Cardiac fibroblast (primary cell): Measurements from ENCODE around the gene DHCR24.

Source experiments
- DNase-seq, 2 donors: peaks; one replicate each; pipeline versions ENCODE4 v3.0.0 to v3.0.0-alpha.2; 2010; ENCODE audit warnings: low read depth in 2 of 2
- H3K4me3 ChIP-seq, 2 donors: replicated peaks in 1 of 2; 1 replicate in 1 of 2; 2 replicates in 1 of 2; pipeline ENCODE4 v1.5.1; 2011; ENCODE audit warnings: low read depth in 2 of 2, low read length in 2 of 2, mild to moderate bottlenecking in 2 of 2, moderate library complexity in 1 of 2
- TF ChIP-seq, protein P1 (sequence below): IDR thresholded peaks from one replicate; pipeline ENCODE4 v1.5.1; 2011; ENCODE audit warnings: low read depth, mild to moderate bottlenecking, low read length, inconsistent platforms

The DHCR24 gene

DNA sequence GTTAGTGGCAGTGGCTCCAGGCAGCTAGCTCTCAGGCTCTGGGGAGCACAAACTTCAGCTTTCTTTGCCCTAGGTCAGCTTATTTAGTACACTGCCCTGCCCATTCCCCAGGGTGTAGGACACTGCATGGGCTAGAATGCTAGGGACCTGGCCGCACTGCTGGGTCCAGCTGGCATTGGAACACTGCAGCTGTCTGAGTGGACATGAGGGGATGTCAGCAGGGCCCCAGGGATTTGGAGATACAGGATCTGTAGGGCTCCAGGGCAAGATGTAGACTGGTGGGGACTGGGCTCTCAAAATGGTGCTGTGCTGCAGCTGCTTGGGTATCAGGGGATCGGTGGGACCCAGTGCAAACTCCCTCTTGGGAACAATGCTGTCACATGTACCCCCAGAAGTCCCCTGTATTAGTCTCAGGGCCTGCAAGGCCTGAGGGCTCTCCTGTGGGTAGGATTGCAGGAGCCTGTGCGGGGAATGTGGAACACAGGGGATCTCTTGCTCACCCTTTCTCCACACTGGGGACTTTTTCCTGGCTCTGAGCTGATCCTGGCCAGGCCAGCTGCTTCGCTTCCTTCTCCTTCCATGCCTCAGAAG lies 60.7 kb downstream of the DHCR24 start:
- TF ChIP-seq, protein P1, sequence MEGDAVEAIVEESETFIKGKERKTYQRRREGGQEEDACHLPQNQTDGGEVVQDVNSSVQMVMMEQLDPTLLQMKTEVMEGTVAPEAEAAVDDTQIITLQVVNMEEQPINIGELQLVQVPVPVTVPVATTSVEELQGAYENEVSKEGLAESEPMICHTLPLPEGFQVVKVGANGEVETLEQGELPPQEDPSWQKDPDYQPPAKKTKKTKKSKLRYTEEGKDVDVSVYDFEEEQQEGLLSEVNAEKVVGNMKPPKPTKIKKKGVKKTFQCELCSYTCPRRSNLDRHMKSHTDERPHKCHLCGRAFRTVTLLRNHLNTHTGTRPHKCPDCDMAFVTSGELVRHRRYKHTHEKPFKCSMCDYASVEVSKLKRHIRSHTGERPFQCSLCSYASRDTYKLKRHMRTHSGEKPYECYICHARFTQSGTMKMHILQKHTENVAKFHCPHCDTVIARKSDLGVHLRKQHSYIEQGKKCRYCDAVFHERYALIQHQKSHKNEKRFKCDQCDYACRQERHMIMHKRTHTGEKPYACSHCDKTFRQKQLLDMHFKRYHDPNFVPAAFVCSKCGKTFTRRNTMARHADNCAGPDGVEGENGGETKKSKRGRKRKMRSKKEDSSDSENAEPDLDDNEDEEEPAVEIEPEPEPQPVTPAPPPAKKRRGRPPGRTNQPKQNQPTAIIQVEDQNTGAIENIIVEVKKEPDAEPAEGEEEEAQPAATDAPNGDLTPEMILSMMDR, result no peak
- DNase-seq, result no peak
- H3K4me3 ChIP-seq, result no peak overlapping the region

DNA sequence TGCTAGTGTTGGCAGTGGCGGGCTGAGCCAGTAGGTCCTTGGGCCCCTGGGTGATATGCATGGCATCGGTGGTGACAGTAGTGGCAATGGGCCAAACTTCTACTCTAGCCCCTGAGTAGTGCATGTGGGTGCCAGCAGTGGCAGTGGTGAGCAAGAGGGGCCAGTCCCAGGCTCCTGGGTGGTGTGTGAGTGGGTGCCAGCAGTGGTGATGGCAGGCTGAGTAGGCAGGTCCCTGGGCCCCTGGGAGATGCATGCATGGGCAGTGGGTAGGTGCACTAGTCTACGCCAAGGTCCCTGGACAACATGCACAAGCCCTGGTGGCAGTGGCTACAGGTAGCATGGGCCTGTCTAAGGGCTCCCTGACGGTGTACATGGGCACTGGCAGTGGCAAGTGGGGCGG lies 61.3 kb downstream of the DHCR24 start:
- TF ChIP-seq, protein P1, result no peak
- no peak for DNase-seq

DNA sequence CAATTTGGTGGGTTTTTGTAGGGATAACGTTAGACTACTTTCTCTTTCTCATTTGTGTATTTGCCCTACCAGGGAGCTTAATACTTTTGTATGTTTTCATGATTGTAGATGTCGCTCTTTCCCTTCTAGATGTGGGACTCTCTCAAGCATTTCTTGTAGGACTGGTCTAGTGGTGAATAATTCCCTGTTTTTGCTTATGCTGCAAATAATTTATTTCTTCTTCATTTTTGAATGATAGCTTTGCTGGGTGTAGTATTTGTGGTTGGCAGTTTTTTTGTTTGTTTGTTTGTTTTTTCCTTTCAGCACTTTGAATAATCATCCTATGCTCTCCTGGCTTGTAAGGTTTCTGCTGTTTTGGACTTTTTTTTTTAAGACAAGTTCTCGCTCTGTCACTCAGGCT lies 63.3 kb downstream of the DHCR24 start:
- no peak for DNase-seq
- H3K4me3 ChIP-seq, result no peak overlapping the region
- TF ChIP-seq, protein P1, result no peak

More for the DNA sequence above, 61.3 kb downstream of the DHCR24 start:
- no peak overlapping the region for H3K4me3 ChIP-seq

DNA sequence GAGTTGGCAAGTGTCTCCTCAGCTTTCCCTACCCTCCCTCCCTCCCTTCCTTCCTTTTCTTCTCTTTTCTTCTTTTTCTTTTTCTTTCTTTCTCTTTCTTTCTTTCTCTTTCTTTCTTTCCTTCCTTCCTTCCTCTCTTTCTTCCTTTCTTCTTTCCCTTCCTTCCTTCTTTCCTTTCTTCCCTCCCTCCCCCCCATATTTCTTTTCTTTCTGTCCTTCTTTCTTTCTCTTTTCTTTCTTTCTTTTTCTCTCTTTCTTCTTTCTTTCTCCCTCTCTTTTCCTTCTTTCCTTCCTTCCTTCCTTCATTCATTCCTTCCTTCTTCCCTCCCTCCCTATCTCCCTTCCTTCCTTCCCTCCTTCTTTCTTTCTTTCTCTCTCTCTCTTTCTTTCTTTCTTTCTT lies 67.3 kb downstream of the DHCR24 start:
- DNase-seq, result no peak
- TF ChIP-seq, protein P1, result no peak
- no peak overlapping the region for H3K4me3 ChIP-seq

DNA sequence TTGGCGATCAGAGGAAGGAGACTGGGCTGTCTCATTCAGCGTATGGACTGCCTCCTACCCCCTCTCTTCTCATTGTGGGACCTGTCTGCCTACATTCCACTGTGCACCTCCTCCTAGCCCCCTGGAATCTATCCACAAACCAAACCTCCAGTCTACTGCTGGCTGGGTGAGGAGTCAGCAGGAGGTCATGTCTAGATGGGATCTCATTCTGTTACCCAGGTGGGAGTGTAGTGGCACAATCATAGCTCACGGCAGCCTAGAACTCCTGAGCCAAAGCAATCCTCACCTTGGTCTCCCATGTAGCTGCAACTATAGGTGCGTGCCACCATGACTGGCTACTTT lies 67.8 kb downstream of the DHCR24 start:
- H3K4me3 ChIP-seq, result no peak overlapping the region
- TF ChIP-seq, protein P1, result no peak
- DNase-seq, result no peak

DNA sequence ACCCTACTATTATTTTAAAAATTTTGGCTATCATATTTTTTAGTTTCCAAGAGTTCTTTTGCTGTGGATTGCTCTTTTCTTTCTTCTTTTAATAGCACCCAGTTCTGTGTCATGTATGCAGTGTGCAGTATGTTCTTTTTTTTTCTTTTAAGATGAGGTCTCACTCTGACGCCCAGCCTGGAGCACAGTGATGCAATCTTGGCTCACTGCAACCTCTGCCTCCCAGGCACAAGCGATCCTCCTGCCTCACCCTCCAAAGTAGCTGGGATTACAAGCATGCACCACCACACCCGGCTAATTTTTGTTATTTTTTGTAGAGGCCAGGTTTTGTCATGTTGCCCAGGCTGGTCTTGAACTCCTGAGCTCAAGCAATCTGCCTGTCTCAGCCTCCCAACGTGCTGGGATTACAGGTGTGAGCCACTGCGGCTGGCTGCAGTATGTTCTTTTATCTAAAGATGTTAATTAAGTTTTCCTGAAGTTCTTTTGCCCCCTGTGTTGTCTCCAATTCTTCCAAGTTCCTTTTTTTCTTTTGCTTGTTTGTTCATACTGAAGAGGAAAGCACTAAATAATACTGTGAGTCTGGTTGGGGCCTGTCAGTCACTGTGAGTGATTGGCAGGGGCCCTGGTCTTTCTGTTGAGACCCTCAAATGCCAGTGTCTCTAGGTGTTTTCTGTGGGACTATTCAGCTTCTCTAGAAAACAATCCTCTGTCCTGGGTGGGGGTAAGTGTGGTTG lies 68.4 kb downstream of the DHCR24 start:
- TF ChIP-seq, protein P1, result no peak
- no peak overlapping the region for H3K4me3 ChIP-seq
- DNase-seq, result peak; percentile 20 to 21

DNA sequence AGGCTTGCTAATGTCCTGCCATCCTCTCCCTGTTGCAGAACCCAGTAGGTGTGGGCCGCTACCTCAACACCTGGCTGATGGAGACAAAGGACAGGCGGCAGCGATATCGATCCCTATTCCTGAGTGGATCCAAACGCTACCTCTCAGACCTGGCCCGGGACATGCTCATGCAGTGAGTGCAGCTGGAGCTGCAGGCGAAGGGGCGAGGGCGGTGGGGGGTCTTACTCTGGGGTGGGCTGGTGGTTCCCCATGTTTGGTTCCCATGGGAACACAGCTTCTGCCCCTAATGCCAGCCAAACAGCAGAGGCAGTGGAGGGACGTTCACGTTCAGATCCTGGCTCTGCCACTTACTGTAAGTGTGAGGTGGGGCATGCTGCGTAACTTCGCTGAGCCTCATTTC lies 70.0 kb downstream of the DHCR24 start:
- H3K4me3 ChIP-seq, result no peak overlapping the region
- no peak for DNase-seq
- TF ChIP-seq, protein P1, result no peak
